Adrenal gland (tissue), 12 donors: ENCODE measurements around the gene BUD31. TPM values are rescaled to one million over a fixed set of nuclear protein-coding genes. Genes with fewer than 3 reads are reported as not detected.

Experiments used
- DNase-seq, 7 donors: peaks; one replicate each; pipeline ENCODE4 v3.0.0-alpha.2; 2019 to 2020
- H3K27ac ChIP-seq, 5 donors: fragments of 200-600 bp; sonication (generic) in 4 of 5; 1 replicate in 3 of 5; 2 replicates in 2 of 5; pipeline versions ENCODE4 v1.5.1 to v1.8.0; 2016 to 2020; ENCODE audit warnings: mild to moderate bottlenecking in 1 of 5
- H3K27me3 ChIP-seq: fragments of 200-600 bp; 2 replicates; pipeline ENCODE4 v1.8.0; 2021
- H3K36me3 ChIP-seq, 2 donors: fragments of 200-600 bp; replicated peaks in 1 of 2; 1 replicate in 1 of 2; 2 replicates in 1 of 2; pipeline versions ENCODE4 v1.5.1 to v1.8.0; 2018 to 2022
- H3K4me1 ChIP-seq, 2 donors: fragments of 200-600 bp; replicated peaks in 1 of 2; 1 replicate in 1 of 2; 2 replicates in 1 of 2; pipeline versions ENCODE4 v1.5.1 to v1.8.0; 2018 to 2021
- H3K4me3 ChIP-seq, 4 donors: fragments of 200-600 bp; sonication (generic) in 3 of 4; one replicate each; pipeline ENCODE4 v1.5.1; 2016 to 2018
- H3K9me3 ChIP-seq, 3 donors: fragments of 200-600 bp; sonication (generic) in 1 of 3; replicated peaks in 1 of 3; 1 replicate in 2 of 3; 2 replicates in 1 of 3; pipeline versions ENCODE4 v1.5.1 to v1.8.0; 2016 to 2021
- CTCF ChIP-seq, 6 experiments: fragments of 450-650 bp in 4 of 6; fragments of 200-600 bp in 2 of 6; sonication (generic) in 1 of 6; IDR thresholded peaks; 1 replicate in 5 of 6; 2 replicates in 1 of 6; pipeline versions ENCODE4 v1.5.1 to v1.8.0; 2016 to 2021; ENCODE audit warnings: antibody characterized with exemption in 6 of 6, mild to moderate bottlenecking in 2 of 6, moderate library complexity in 1 of 6
- POLR2A ChIP-seq, 2 donors: fragments of 450-650 bp; IDR thresholded peaks; one replicate each; pipeline ENCODE4 v1.6.1; 2017; ENCODE audit warnings: antibody characterized with exemption in 2 of 2, mild to moderate bottlenecking in 2 of 2, moderate library complexity in 1 of 2
- WGBS, 4 donors: extraction: QIAGEN DNeasy Blood & Tissue Kit in 2 of 4; methylation state at CpG; one replicate each; pipeline versions ENCODE4 v1.1.5 to v1.1.7; 2013 to 2017; 5-methylcytosine and 5-hydroxymethylcytosine counted together
- intact Hi-C, 2 donors: fragments of 100-400 bp; cut with DNase I; formaldehyde crosslinking; loops; one replicate each; pipeline versions ENCODE4 v1.14.1 to v1.15.0; 2022 to 2023
- polyA plus RNA-seq, 3 donors: library from polyadenylated mRNA; stranded (reverse); fragments of 200-250 nt in 2 of 3; fragments of 350-450 nt in 1 of 3; fragmentation: Illumina TruSeq in 1 of 3; extraction: RNeasy Lipid Tissue Mini Kit (QIAGEN cat#74804) in 1 of 3; gene quantifications; one replicate each; pipeline ENCODE4 v1.2.3, GENCODE V29; 2013 to 2014
- total RNA-seq, 9 donors: library from RNA; depleted of rRNA in 4 of 9; stranded (reverse); fragments of >200 nt in 4 of 9; fragments of 120-200 nt in 1 of 9; fragmentation: NEBNext Ultra II Directional in 1 of 9; extraction: Animal tissue kit (Norgen Biotek cat#: 25700) in 1 of 9; gene quantifications; one replicate each; pipeline versions ENCODE4 v1.1.0 to v1.2.4, GENCODE V29; 2013 to 2023
- donor health status: healthy with polysubstance abuse.
- donor health status: Bipolar disorder and iron deficiency.
- donor health status: DM: yes; HTN: yes; CAD: no.
- donor health status: DM: no; HTN: no; CAD: no.
- donor health status: DM: no; HTN: no; CAD: no.
- donor health status: DM: yes; HTN: yes; CAD: no.

BUD31 gene
- total and polyA plus RNA-seq, 12 donors, result 59.0 to 287 (median 86.7) TPM

- intact Hi-C loops, result no loop called here
- H3K9me3 ChIP-seq, result no peaks in the 10 kb centered on the region
- no peaks in the 10 kb centered on the region for H3K36me3 ChIP-seq
- WGBS, 4 donors, result 86 to 92% (median 89%) methylated on average over 37 to 41 of the region's 41 CpGs
- peak overlapping the region in 3 of 5 donors; percentile 64 to 92 (median 79) for H3K27ac ChIP-seq
- no peak for TF ChIP-seq CTCF (IDR thresholded peaks at IDR 0.05)
- TF ChIP-seq POLR2A (IDR thresholded peaks at IDR 0.05), result no peak
- H3K4me3 ChIP-seq, result peak overlapping the region in 2 of 4 donors; percentile 68 to 84
- peaks cover 0 to 14% of the 10 kb centered on the region in 2 donors for H3K4me1 ChIP-seq
- no peaks in the 10 kb centered on the region for H3K27me3 ChIP-seq
- no peak for DNase-seq
These were observed 35.4 kb upstream of the BUD31 start for GRCh38 chr7:99373091-99374066.

DNA sequence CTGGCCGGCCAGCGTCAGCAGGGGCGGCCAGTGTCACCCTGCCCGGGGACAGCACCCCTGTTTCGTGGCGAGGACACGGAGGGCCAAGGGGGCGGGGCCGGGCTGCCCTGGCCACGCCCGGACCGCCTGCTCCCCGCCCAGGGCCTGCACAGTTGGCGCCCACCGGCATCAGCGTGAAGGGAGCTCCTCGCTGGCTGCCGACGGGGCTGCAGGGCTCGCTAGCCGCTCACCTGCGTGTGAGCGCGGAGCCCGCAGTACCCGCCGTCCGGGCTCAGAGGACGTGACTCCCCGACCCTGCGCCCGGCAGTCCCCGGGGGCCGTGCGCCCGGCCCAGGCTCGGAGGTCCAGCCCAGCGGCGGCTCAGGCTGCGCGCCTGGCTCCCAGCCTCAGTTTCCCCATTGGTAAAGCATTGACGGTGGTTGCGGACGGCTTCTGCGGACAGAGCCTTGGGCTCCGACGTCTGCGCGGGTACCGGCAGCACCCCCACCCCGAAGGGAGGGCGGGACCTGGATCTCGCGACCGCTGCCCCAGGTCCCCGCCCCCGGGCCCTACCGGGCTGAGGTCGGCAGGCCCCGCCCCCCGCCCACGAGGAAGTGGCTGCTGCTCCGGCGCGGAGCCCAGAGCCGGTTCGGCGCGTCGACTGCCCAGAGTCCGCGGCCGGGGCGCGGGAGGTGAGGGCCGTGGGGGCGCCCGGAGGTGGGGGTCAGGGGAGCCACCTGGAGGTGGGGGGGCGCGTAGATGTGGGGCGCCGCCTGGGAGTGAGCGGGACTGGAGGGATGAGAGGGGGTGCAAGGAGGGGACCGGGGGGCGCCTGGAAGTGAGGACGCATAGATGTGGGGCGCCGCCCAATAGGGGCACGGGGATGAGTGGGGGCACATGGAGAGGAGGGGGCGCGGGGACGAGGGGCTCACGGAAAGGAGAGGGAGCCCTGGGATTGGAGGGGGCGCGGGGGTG, 34.4 kb upstream of the BUD31 start, which contains the start of gene ARPC1B:
ARPC1B (plus strand) TSS at position 620 of the 954 bp plus-strand sequence. CDS start 10,985 bp downstream, outside the sequence.
- H3K27me3 ChIP-seq, result no peaks in the 10 kb centered on the region
- H3K9me3 ChIP-seq, result no peaks in the 10 kb centered on the region
- DNase-seq, result peak; percentile 76 to 88 (median 82)
- peaks cover 0 to 20% of the 10 kb centered on the region in 2 donors for H3K4me1 ChIP-seq
- H3K4me3 ChIP-seq, result peak within 1 kb of the TSS; percentile 13 to 84 (median 58)
- H3K27ac ChIP-seq, result peak within 1 kb of the TSS; percentile 39 to 92 (median 73)
- intact Hi-C loops, result no loop called here
- no peaks in the 10 kb centered on the region for H3K36me3 ChIP-seq
- WGBS, 4 donors, result 0 to 7% (median 2%) methylated on average over 10 to 95 of the region's 95 CpGs
- TF ChIP-seq POLR2A (IDR thresholded peaks at IDR 0.05) (peak in 1 of 2 donors; percentile 40), CTCF (IDR thresholded peaks at IDR 0.05) (no peak)

- H3K27ac ChIP-seq, result peak overlapping the region; percentile 39 to 92 (median 73)
- 4 to 49% (median 16%) methylated on average over 4 to 58 of the region's 58 CpGs for whole genome bisulfite sequencing, 4 donors
- H3K4me1 ChIP-seq, result peaks cover under 1 to 28% of the 10 kb centered on the region in 2 donors
- no peaks in the 10 kb centered on the region for H3K9me3 ChIP-seq
- peak overlapping the region; percentile 13 to 84 (median 58) for H3K4me3 ChIP-seq
- peak; percentile 70 to 79 (median 75) for DNase-seq
- intact Hi-C loops, result no loop called here
- TF ChIP-seq POLR2A (IDR thresholded peaks at IDR 0.05) (peak in 1 of 2 donors; percentile 19), CTCF (IDR thresholded peaks at IDR 0.05) (no peak)
- H3K36me3 ChIP-seq, result no peaks in the 10 kb centered on the region
- H3K27me3 ChIP-seq, result no peaks in the 10 kb centered on the region
These were observed 33.5 kb upstream of the BUD31 start for GRCh38 chr7:99375070-99375807.
